LNCaP clone FGC (cell line): ENCODE results near the gene EPC2.
"Not testable (repeated sequence)": the region's sequence is repeated elsewhere in the genome, so short reads cannot be mapped to it uniquely, and the experiment has no call there.

Experiments
- DNase-seq: peaks from one replicate; pipeline ENCODE4 v3.0.0-alpha.2; 2011; ENCODE audit warnings: low read depth
- H3K4me3 ChIP-seq: 2 replicates; pipeline ENCODE4 v1.5.1; 2011; ENCODE audit warnings: mild to moderate bottlenecking, low read depth, low read length, control low read depth
- CTCF ChIP-seq: IDR thresholded peaks from 2 replicates; pipeline ENCODE4 v1.5.1; 2012; ENCODE audit warnings: mild to moderate bottlenecking; ENCODE audit not compliant: control insufficient read depth, insufficient read depth; ENCODE audit errors: extremely low read depth

Gene EPC2

GRCh38 chr2:148687543-148687942 lies 43.0 kb downstream of the EPC2 start:
- H3K4me3 ChIP-seq: no peak overlapping the region
- TF ChIP-seq CTCF: no peak
- DNase-seq: no peak

- H3K4me3 ChIP-seq, DNase-seq: not testable (repeated sequence)
These were observed 43.5 kb downstream of the EPC2 start for GRCh38 chr2:148688011-148688410.

GRCh38 chr2:148696985-148697384 lies 52.4 kb downstream of the EPC2 start:
- TF ChIP-seq CTCF: no peak
- H3K4me3 ChIP-seq: no peak overlapping the region
- no peak for DNase-seq

GRCh38 chr2:148699830-148700229 lies 55.3 kb downstream of the EPC2 start:
- DNase-seq: no peak
- no peak overlapping the region for H3K4me3 ChIP-seq
- no peak for TF ChIP-seq CTCF

- no peak for DNase-seq
- no peak for TF ChIP-seq CTCF
- no peak overlapping the region for H3K4me3 ChIP-seq
These were observed 56.5 kb downstream of the EPC2 start for GRCh38 chr2:148701039-148701438.

- no peak for DNase-seq
- no peak for TF ChIP-seq CTCF
- no peak overlapping the region for H3K4me3 ChIP-seq
These were observed 57.3 kb downstream of the EPC2 start for GRCh38 chr2:148701877-148702276.

GRCh38 chr2:148702475-148702874 lies 57.9 kb downstream of the EPC2 start:
- no peak overlapping the region for H3K4me3 ChIP-seq
- TF ChIP-seq CTCF: no peak
- no peak for DNase-seq

GRCh38 chr2:148704247-148704646 lies 59.7 kb downstream of the EPC2 start:
- no peak for TF ChIP-seq CTCF
- no peak overlapping the region for H3K4me3 ChIP-seq

More at GRCh38 chr2:148704247-148704646, 59.7 kb downstream of the EPC2 start:
- DNase-seq: no peak
